ENCODE results near the gene CNGB1. TPM values are rescaled to one million over a fixed set of nuclear protein-coding genes. Genes with fewer than 3 reads are reported as not detected.
A peak's percentile ranks its signal among the peaks of the same experiment; 100 is the strongest.

CNGB1 gene
- total and polyA plus RNA-seq, 12 donors, result not detected

DNA sequence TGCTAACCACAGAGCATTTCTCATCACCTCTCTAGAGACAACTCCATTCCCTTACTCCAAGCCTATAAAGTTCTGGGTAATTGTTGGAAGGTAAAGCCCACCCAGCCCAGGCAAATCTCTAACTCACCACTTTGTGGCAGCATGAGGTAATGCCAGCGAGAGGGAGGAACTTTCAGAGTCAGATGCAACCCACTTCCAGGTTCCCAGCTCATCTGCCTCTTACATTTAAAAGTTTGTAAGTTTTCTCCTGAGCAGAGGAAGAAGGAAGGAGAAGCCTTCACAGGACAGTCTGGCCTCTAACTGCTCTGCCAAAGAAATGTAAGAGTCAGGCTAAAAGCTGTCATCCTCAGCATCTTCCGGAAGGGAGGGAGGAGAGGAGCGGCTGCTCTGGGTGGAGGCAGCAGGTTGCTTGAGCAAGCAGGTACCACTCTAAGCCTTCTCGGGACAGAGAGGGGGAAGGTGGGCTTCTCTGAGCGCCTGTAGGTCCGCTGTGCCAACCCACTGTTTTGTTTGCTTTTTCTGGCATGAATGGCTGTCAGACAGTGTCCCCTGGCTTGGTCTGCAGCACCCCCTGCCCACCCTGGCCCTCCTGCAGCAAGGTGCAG, 28.5 kb upstream of the CNGB1 start:
- intact Hi-C loops (cut with DNase I), result loop anchor here in 5 of 10 donors (2.0 to 10.0 kb wide), 5 partner anchors 97 to 422 kb away; no protein-coding TSS in a partner anchor
- Histone ChIP-seq H3K36me3 (peaks cover 0 to 59% (median 18%) of the 10 kb centered on the region in 9 donors), H3K4me1 (peaks cover 9 to 60% (median 38%) of the 10 kb centered on the region in 9 donors), H3K27ac (peak overlapping the region; percentile 86 to 97 (median 92)), H3K27me3 (no peaks in the 10 kb centered on the region), H3K4me3 (peak overlapping the region; percentile 57 to 97 (median 72)), H3K9me3 (no peaks in the 10 kb centered on the region)
- ATAC-seq, result no peak
- TF ChIP-seq CTCF (IDR thresholded peaks at IDR 0.05), result no peak
- WGBS, 2 donors, result 16 to 21% methylated on average over 6 of the region's 6 CpGs
- DNase-seq, result no peak

DNA sequence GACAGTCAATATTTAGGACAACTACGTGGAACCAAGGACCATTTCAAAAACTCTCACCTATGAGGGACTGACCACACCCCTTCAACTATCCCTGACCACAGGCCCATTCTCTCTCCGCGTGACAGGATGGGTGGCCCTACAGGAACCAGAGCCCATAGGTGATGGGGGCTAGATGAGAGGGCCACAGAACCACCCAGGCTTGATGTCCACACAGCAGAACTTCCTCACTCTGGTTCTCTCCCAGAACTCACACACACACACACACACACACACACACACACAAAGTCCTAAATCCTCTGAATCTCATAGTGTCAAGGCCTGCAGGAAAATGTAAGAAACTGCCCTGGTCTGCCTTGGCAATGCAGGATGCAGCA, 28.1 kb upstream of the CNGB1 start:
- 76 to 79% methylated on average over 3 of the region's 3 CpGs for WGBS, 2 donors
- Histone ChIP-seq H3K9me3 (no peaks in the 10 kb centered on the region), H3K4me3 (peak overlapping the region in 3 of 10 donors; percentile 74 to 86 (median 83)), H3K36me3 (peaks cover 0 to 59% (median 18%) of the 10 kb centered on the region in 9 donors), H3K4me1 (peaks cover 9 to 60% (median 43%) of the 10 kb centered on the region in 9 donors), H3K27ac (peak overlapping the region in 3 of 10 donors; percentile 93 to 96 (median 94)), H3K27me3 (no peaks in the 10 kb centered on the region)
- no peak for TF ChIP-seq CTCF (IDR thresholded peaks at IDR 0.05)
- DNase-seq, result no peak
- no peak for ATAC-seq
- intact Hi-C loops (cut with DNase I), result loop anchor here in 5 of 10 donors (2.0 to 10.0 kb wide), 5 partner anchors 97 to 422 kb away; no protein-coding TSS in a partner anchor

DNA sequence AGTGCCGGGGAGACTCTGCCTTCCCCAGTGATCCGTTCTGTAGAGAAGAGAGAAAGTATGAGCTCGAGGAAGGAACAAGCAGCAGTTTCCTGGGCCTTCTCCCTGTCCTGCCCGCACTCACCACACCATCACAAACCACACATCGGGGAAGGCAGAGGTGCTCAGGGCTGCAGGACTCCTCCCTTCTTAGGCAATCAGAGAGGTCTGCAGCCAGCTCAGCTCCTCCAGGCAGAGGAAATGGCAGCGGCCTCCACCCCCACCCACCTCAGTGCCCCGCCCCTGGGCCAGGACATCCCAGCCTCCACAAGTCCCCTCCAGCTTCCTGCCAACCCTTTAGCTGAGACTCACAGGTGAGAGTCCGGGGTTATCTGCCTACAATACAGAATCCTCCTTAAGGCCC, 27.6 kb upstream of the CNGB1 start:
- Histone ChIP-seq H3K4me1 (peaks cover 9 to 65% (median 43%) of the 10 kb centered on the region in 9 donors), H3K9me3 (no peaks in the 10 kb centered on the region), H3K4me3 (peak overlapping the region in 1 of 10 donors; percentile 86), H3K27ac (peak overlapping the region in 1 of 10 donors; percentile 96), H3K36me3 (peaks cover 0 to 59% (median 18%) of the 10 kb centered on the region in 9 donors), H3K27me3 (no peaks in the 10 kb centered on the region)
- no peak for TF ChIP-seq CTCF (IDR thresholded peaks at IDR 0.05)
- DNase-seq, result peak in 1 of 2 donors; percentile 27
- no peak for ATAC-seq
- 69 to 72% methylated on average over 8 of the region's 8 CpGs for WGBS, 2 donors
- intact Hi-C loops (cut with DNase I), result loop anchor here in 5 of 10 donors (2.0 to 10.0 kb wide), 5 partner anchors 96 to 421 kb away; no protein-coding TSS in a partner anchor

- Histone ChIP-seq H3K27me3 (no peaks in the 10 kb centered on the region), H3K4me3 (peak overlapping the region in 1 of 10 donors; percentile 86), H3K36me3 (peaks cover 0 to 54% (median 18%) of the 10 kb centered on the region in 9 donors), H3K9me3 (no peaks in the 10 kb centered on the region), H3K4me1 (peaks cover 9 to 59% (median 43%) of the 10 kb centered on the region in 9 donors), H3K27ac (peak overlapping the region in 1 of 10 donors; percentile 96)
- no peak for DNase-seq
- 95 to 97% methylated on average over 36 of the region's 36 CpGs for WGBS, 2 donors
- TF ChIP-seq CTCF (IDR thresholded peaks at IDR 0.05), result no peak
- intact Hi-C loops (cut with DNase I), result loop anchor here in 5 of 10 donors (2.0 to 10.0 kb wide), 5 partner anchors 95 to 420 kb away; no protein-coding TSS in a partner anchor
- ATAC-seq, result no peak
Observed at GRCh38 chr16:57997528-57998265, 26.8 kb upstream of the CNGB1 start.

All from heart right ventricle (tissue), 16 donors.